Measurements from ENCODE around the gene FSHR. TPM values are rescaled to one million over a fixed set of nuclear protein-coding genes. Genes with fewer than 3 reads are reported as not detected.

Gene FSHR
- total and polyA plus RNA-seq, 2 of the 4 experiments (the other 2 are of a cell fraction), result not detected

GRCh38 chr2:48971801-48972200 is 182.5 kb downstream of the FSHR start:
- no peak overlapping the region for H2BK20ac ChIP-seq (ENCODE audit: low read depth, low read length)
- H2BK15ac ChIP-seq (ENCODE audit: low read depth, low read length), result no peak overlapping the region
- no peaks in the 10 kb centered on the region for H3K9me1 ChIP-seq (ENCODE audit: insufficient read depth, low read length)
- no peak overlapping the region for H3K23ac ChIP-seq (ENCODE audit: low read depth, low read length)
- H3K9ac ChIP-seq (ENCODE audit: low read depth, low read length), result no peak overlapping the region
- H3K4ac ChIP-seq (ENCODE audit: low read depth, low read length), result no peak overlapping the region
- DNase-seq (no peak), ATAC-seq (ENCODE audit: low read depth) (no peak)
- H4K20me1 ChIP-seq (ENCODE audit: insufficient read depth, low read length), result no peaks in the 10 kb centered on the region
- H4K91ac ChIP-seq (ENCODE audit: insufficient read depth, low read depth, low read length), result no peak overlapping the region
- H3K27me3 ChIP-seq (ENCODE audit: control insufficient read depth, insufficient read depth, low read length), result peaks cover 3% of the 10 kb centered on the region; the same call in 1 of the 2 replicates
- dilution Hi-C loops (cut with HindIII; ENCODE audit: low sequenced_read_pairs, unreplicated experiment), result no loop called here
- no peak overlapping the region for H3K56ac ChIP-seq (ENCODE audit: extremely low read depth, insufficient read depth, low read length)
- H3K18ac ChIP-seq (ENCODE audit: low read depth, low read length), result no peak overlapping the region
- POLR2A ChIA-PET (ENCODE audit: unreplicated experiment), result no interaction called here
- H3K14ac ChIP-seq (replicated peaks; ENCODE audit: low read depth, low read length), result no peak overlapping the region
- no peak for TF ChIP-seq MAZ (IDR thresholded peaks at IDR 0.05; ENCODE audit: borderline replicate concordance, low read depth, low read length)
- TF ChIP-seq, protein P1, sequence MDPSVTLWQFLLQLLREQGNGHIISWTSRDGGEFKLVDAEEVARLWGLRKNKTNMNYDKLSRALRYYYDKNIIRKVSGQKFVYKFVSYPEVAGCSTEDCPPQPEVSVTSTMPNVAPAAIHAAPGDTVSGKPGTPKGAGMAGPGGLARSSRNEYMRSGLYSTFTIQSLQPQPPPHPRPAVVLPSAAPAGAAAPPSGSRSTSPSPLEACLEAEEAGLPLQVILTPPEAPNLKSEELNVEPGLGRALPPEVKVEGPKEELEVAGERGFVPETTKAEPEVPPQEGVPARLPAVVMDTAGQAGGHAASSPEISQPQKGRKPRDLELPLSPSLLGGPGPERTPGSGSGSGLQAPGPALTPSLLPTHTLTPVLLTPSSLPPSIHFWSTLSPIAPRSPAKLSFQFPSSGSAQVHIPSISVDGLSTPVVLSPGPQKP (IDR thresholded peaks at IDR 0.05; ENCODE audit: borderline replicate concordance, low read depth, low read length), result no peak
- TF ChIP-seq, protein P2, sequence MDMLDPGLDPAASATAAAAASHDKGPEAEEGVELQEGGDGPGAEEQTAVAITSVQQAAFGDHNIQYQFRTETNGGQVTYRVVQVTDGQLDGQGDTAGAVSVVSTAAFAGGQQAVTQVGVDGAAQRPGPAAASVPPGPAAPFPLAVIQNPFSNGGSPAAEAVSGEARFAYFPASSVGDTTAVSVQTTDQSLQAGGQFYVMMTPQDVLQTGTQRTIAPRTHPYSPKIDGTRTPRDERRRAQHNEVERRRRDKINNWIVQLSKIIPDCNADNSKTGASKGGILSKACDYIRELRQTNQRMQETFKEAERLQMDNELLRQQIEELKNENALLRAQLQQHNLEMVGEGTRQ (IDR thresholded peaks at IDR 0.05; ENCODE audit: low read depth, low read length), result no peak
- TF ChIP-seq RAD21 (IDR thresholded peaks at IDR 0.05; ENCODE audit: low read length), result no peak
- no peak for TF ChIP-seq FOS (IDR thresholded peaks at IDR 0.05; ENCODE audit: low read depth, low read length)
- no peak for TF ChIP-seq RCOR1 (IDR thresholded peaks at IDR 0.05; ENCODE audit: insufficient replicate concordance, low read length)
- TF ChIP-seq SMC3 (IDR thresholded peaks at IDR 0.05; ENCODE audit: low read depth, low read length), result no peak
- no peak for TF ChIP-seq RFX5 (IDR thresholded peaks at IDR 0.05; ENCODE audit: low read depth, low read length)
- TF ChIP-seq CEBPB (IDR thresholded peaks at IDR 0.05; ENCODE audit: low read depth, low read length), result no peak
- no peak for TF ChIP-seq CTCF (conservative IDR thresholded peaks at IDR 0.05; ENCODE audit: low read depth, low read length)
- no peak for TF ChIP-seq POLR2A (IDR thresholded peaks at IDR 0.05; ENCODE audit: low read depth, low read length)
- no peak for TF ChIP-seq MAFK (IDR thresholded peaks at IDR 0.05; ENCODE audit: low read depth, low read length)
- TF ChIP-seq BHLHE40 (IDR thresholded peaks at IDR 0.05; ENCODE audit: low read depth, low read length), result no peak
- TF ChIP-seq NFE2L2 (IDR thresholded peaks at IDR 0.05; ENCODE audit: low read depth, low read length), result no peak
- TF ChIP-seq MXI1 (IDR thresholded peaks at IDR 0.05; ENCODE audit: borderline replicate concordance, low read depth, low read length), result no peak
- TF ChIP-seq CHD1 (IDR thresholded peaks at IDR 0.05; ENCODE audit: low read depth, low read length), result no peak
- no peaks in the 10 kb centered on the region for H3K36me3 ChIP-seq (ENCODE audit: control insufficient read depth, insufficient read depth, low read length)
- no peak overlapping the region for H3K27ac ChIP-seq (ENCODE audit: insufficient read depth, low read length)
- in situ Hi-C loops (cut with MboI; ENCODE audit: low sequenced_read_pairs), result no loop called here
- H3K4me2 ChIP-seq (ENCODE audit: low read depth, low read length), result no peak overlapping the region
- no peaks in the 10 kb centered on the region for H3K79me1 ChIP-seq (ENCODE audit: low read depth in 1 of 2, low read length in 2 of 2)
- H2AK5ac ChIP-seq (ENCODE audit: low read depth, low read length), result no peak overlapping the region
- intact Hi-C loops (cut with micrococcal nuclease), result no loop called here
- H4K8ac ChIP-seq (ENCODE audit: low read depth in 2 of 2, low read length in 2 of 2), result no peak overlapping the region
- CTCF ChIA-PET, result no interaction called here
- no peak overlapping the region for H2BK5ac ChIP-seq (ENCODE audit: low read depth, low read length, poor library complexity, severe bottlenecking)
- no CpG with 5 or more reads among the region's 2 CpGs for WGBS, 2 experiments (ENCODE audit: extremely low coverage in 2 of 2, insufficient read length in 1 of 2)
- no peak overlapping the region for H4K5ac ChIP-seq (ENCODE audit: low read depth, low read length)
- H2BK120ac ChIP-seq (ENCODE audit: low read depth, low read length), result no peak overlapping the region
- H3K9me3 ChIP-seq (ENCODE audit: control insufficient read depth, insufficient read depth, low read length), result no peaks in the 10 kb centered on the region
- no peak overlapping the region for H3K4me3 ChIP-seq (ENCODE audit: insufficient read depth, low read depth, low read length)
- no peak overlapping the region for H2AFZ ChIP-seq (replicated peaks; ENCODE audit: low read length, poor library complexity)
- H3K4me1 ChIP-seq (ENCODE audit: control insufficient read depth, insufficient read depth, low read length), result no peaks in the 10 kb centered on the region
- BruUV-seq (replicated peaks), result no TSS peak
- H2AK9ac ChIP-seq (replicated peaks; ENCODE audit: low read depth, low read length, poor library complexity), result no peak overlapping the region

All from IMR-90 (cell line).